Hypothalamus (tissue), 51 donors: ENCODE data around the gene BFSP2.
"Not testable (repeated sequence)": the region's sequence is repeated elsewhere in the genome, so short reads cannot be mapped to it uniquely, and the experiment has no call there.

Experiments used
- DNase-seq, 51 donors: peaks; one replicate each; lab custom pipeline; 2025; lab: John Stamatoyannopoulos, UW

BFSP2 gene

GRCh38 chr3:133474251-133474801 lies 74.5 kb downstream of the BFSP2 start:
- peak in 8 of 51 donors; percentile 1 to 33 (median 17) for DNase-seq

GRCh38 chr3:133474817-133475216 lies 75.0 kb downstream of the BFSP2 start:
- DNase-seq = no peak

GRCh38 chr3:133475245-133476010 lies 75.6 kb downstream of the BFSP2 start:
- DNase-seq = no peak

GRCh38 chr3:133476971-133477375 lies 77.1 kb downstream of the BFSP2 start:
- no peak for DNase-seq

- DNase-seq = no peak
Observed at GRCh38 chr3:133477487-133477886, 77.6 kb downstream of the BFSP2 start.

- DNase-seq = no peak
Observed at GRCh38 chr3:133478624-133479023, 78.8 kb downstream of the BFSP2 start.

GRCh38 chr3:133479401-133479800 lies 79.5 kb downstream of the BFSP2 start:
- no peak for DNase-seq

- DNase-seq = no peak
Observed at GRCh38 chr3:133479895-133480669, 80.2 kb downstream of the BFSP2 start.

- DNase-seq = not testable (repeated sequence)
Observed at GRCh38 chr3:133482474-133482873, 82.6 kb downstream of the BFSP2 start.

- no peak for DNase-seq
Observed at GRCh38 chr3:133486658-133487057, 86.8 kb downstream of the BFSP2 start.

- DNase-seq = no peak
Observed at GRCh38 chr3:133487204-133487603, 87.3 kb downstream of the BFSP2 start.

GRCh38 chr3:133487920-133488540 lies 88.2 kb downstream of the BFSP2 start:
- DNase-seq = no peak

- DNase-seq = no peak
Observed at GRCh38 chr3:133488785-133489367, 89.0 kb downstream of the BFSP2 start.

GRCh38 chr3:133489466-133490085 lies 89.7 kb downstream of the BFSP2 start:
- DNase-seq = no peak

- no peak for DNase-seq
Observed at GRCh38 chr3:133490468-133491351, 90.9 kb downstream of the BFSP2 start.

GRCh38 chr3:133491481-133492059 lies 91.7 kb downstream of the BFSP2 start:
- no peak for DNase-seq

- no peak for DNase-seq
Observed at GRCh38 chr3:133492159-133492741, 92.4 kb downstream of the BFSP2 start.

- DNase-seq = no peak
Observed at GRCh38 chr3:133494469-133494868, 94.6 kb downstream of the BFSP2 start.

GRCh38 chr3:133502542-133502941 lies 102.7 kb downstream of the BFSP2 start:
- not testable (repeated sequence) for DNase-seq
